ENCODE data around the gene USP32.
"Not testable (repeated sequence)": the region's sequence is repeated elsewhere in the genome, so short reads cannot be mapped to it uniquely, and the experiment has no call there.

USP32 gene

DNA sequence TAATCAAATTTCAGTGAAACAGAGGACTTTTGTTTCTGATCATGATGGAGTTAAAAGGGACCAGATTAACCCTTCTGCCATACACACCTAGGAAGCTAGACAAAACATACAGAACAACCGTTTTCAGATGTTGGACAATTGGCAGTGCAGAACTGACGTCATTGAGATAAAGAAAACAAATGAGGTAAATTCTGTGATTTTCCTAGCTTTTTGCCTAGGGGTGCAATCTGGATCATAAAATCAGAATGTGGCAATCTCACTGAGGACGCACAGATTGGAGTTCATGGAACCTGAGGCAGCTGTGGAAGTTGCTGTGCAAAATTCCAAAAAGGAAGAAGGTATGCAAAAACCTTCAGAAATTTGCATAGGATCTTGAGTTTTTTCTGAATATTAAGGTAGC is 15.0 kb upstream of the USP32 start:
- no peak for DNase-seq

DNA sequence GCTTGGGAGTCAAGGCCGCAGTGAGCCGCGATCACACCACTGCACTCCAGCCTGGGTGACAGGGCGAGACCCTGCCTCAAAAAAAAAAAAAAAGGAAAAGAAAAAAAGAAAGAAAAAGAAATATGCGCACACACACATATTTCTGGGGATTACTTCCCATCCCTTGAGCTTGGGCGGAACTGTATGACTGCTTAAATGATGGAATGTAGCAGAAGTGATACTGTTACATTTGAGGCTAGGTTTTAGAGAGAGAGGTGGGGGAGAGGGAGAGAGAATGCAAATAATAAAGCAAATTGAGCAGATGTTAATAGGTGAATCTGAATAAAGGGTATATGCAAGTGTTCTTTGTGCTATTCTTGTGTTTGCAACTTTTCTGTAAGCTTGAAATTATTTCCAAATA is 12.0 kb upstream of the USP32 start:
- no peak for DNase-seq

DNA sequence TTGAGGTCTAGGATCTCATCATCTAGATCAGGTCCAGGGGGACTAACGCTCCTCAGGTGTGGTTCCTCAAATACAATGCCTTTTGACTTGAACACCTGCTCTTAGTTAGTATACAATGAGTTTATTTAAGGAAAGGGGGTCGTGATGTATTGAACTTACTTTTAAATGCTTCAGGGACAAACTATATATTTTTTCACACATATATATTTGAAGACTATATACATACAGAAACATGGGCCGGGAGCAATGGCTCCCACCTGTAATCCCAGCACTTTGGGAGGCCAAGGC is 11.5 kb upstream of the USP32 start:
- DNase-seq, result no peak

DNA sequence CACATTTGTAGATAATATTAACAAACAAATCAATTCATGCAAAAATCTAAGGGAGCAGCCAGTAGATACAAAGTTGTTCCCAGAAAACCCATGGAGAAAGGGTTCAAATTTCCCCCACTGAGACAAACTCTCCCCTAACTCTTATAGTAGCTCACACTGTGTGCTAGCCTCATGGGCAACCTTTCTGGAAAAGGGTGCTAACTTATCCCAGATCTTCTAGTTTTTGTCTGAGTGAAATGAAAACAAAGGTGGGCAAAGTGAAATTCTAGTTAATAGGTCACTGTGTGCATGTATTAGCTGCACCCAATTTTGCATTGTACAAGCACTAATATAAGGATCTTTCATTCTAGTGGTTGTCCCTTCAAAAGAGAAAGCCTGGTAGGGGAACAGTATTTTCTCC is 9.9 kb upstream of the USP32 start:
- DNase-seq, result no peak

DNA sequence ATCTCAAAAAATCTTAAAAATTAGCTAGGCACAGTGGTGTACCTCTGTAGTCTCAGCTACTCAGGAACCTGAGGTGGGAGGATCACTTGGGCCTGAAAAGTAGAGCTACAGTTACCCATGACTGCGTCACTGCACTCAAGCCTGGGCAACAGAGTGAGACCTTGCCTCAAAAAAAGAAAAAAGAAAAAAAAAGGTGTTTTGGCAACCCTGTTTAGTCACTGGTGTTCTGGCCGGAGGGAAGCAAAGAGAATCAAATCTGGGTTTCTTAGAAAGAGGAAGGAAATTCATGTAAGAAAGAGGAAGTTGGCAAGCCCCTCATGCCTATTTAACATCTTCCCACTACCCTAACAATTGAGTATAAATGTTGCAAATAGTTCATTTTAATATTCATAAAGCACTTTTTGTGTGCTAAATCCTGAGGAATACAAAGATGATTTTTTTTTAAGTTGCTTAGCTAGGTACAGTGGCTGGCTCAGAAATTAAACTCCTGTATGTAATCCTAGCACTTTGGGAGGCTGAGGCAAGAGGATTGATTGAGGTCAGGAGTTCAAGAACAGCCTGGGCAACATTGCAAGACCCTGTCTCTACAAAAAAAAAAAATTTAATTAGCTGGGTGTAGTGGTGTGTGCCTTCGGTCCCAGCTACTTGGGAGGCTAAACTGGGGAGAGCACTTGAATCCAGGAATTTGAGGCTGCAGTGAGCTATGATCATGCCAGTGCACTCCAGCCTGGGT is 6.5 kb upstream of the USP32 start:
- no peak for DNase-seq

DNA sequence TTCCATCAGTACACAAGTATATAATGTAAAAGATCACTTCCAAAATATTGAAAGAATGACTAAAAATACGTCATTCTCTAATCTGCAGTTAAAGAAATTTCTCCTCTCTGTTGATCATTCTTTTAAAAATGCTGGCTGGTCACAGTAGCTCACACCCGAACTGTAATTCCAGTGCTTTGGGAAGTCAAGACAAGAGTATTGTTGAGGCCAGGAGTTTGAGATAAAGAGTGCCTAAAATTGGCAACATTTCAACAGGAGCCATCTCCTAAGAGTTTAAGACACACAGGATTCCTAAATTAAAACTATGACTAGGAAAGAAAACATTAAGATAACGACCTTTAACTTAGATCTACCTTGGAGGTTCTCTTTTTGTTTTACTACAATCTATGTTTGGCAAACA is 4.5 kb upstream of the USP32 start:
- DNase-seq, result no peak

DNA sequence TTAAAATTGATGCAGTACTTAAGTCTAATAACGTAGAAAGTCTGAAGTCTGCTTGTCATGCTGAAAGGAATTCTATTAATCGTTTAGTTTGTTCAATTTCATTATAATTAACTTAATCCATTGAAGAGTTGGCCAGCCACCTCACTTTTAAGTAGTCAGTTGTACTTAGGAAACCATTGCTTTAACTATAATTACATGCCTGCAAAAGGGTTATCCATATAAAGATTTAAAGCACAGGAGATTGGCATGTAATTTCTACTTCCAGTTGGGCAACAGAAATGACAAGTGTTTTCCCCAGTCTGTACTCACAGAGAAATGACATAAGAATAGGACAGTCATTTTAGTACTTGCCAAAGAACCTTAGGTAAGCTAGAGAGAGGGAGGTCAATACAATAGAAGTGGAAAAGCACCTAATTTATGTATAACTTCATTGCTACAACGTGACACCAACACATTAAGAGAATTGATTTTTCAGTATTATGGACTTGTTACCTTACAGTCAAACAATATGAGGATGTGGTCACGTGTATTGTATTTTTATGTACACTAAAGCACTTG is 3.7 kb upstream of the USP32 start:
- DNase-seq, result no peak

DNA sequence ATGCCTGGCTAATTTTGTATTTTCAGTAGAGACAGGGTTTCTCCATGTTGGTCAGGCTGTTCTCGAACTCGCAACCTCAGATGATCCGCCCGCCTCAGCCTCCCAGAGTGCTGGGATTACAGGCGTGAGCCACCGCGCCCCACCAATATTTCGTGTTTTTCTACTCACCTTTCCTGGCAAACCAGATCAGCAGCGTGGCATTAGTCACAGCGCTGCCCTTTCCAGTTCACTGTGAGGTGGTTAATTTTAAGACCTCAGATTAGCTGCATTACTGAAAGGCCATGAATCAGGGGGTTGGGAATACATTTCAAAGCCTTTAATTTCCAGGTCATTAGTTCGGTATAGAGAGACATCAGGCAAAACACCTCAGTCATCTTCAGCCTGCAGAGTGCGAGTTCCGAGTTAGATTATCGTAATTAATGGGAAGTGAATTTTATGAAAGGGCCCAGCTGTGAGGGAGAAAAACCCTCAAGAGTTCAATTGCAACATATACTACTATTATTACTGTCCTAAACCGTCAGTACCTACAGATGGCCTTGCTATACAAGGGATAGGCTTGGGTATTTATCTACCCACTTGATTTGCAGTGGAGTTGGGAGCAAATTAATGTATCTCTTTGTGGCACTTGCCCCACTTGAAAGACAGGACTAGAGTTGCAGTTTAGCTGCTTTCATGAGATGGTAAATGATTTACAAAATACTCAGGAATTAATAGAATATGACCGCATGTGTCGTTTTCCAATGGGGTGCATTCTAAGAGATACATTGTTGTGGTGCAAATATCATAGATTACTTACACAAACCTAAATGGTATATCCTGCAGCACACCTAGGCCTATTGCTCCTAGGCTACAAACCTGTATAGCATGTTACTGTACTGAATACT is 2.1 kb upstream of the USP32 start:
- no peak for DNase-seq

DNA sequence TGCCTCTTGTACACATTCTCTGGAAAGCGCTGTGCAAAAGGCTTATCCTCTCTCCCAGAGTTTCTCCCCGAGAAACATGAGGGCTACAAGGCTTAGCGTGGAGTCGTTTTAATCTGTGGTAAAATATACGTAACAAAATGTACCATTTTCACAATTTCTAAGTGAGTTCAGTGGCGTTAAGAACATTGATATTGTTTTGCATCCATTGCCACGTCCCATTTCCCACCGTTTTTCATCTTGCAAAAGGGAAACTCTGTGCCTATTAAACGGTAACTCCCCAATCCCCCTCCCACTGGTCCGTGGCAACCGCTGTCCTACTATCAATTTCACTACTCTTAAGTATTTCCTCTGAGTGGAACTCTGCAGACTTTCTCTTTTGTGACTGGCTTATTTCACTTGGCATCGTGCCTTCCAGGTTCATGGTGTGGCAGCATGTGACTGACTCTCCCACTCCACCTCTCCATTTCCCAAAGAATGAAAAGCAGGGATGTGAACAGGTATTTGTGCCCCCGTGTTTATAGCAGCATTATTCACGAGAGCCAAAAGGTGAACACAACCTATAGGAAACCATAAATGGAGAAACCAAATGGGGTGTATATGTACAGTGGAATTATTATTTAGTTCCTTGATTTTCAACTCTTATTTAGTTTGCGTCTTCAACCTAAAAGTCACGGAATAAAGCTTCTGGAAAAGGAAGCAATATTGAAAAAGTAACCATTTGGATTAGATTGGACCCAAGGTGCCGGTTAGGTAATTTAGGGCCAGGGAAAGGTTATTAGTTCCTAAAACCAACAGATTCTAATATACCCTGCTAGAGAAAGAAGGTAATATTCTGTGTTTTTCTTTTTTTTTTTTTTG is 1.1 kb upstream of the USP32 start:
- DNase-seq, result peak; percentile 32

DNA sequence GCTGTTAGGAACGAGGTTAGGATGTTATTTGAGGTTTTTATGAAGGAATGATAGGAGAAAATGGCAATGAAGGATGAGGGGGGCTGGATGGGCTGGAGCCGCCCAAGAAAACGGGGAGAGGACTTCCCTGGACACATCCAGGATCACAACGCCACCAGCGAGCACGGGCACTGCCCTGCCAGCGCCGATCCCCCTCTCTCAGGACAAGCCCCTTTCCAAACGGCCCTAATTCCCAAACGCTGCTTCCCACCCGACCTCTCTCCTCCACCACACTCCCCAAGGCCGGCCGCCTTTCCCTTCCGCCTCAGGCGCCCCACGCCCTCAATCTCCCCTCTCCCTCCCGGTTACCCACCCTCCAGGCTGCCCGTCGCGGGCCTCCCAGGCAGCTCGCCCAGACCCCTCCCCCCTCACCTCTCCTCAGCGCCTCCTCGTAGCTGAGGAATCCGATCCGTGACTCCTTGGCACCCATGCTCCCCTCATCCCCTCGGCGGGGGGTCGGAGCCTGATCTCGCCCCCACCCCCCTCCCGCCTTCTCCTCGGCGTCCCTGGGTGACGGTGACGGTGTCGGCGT is 377 bp downstream of the USP32 start:
- DNase-seq, result no peak

DNA sequence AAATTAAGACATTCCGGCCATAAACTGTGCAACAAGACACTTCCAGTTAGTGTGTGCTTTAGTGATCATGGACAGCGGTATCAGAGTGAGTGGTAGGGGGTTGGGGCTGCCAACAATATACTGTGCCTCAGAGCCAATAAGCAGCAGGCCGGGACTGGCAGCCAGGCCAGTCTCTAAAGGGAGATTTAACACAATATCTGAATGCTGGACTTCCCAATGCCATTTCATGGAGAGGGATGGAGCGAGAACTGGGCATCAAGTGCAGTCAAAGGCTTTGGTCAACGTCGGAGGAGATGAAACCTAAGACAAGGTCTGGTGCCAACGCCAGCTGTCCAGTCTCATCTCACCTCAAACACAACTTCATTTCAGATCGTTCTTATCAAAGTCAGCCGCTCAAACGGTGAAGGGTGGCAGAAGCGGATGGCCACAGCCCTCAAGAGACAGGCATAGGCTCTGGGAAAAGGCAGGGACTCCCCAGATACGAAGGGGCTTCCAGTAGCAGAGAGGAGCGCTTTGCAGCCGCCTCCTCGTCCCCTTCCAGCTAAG is 935 bp downstream of the USP32 start:
- no peak for DNase-seq

DNA sequence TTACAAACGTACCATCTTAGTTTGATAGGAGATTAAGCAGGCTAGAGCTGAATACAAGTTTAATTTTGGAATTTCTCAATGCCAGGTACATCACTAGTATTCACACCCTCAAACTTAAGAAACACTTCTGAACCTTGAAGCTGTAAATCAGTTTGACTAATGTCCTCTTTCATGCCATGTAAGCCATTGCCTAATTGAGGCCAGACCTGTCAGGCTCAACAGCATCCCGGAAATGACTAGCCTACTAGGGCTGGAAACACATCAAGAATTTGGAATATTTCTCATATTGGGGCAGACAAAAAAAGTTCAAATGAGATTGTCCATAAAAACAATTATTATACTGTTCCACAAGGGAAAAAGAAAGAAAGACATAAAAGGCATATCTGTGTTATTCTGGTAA is 1.7 kb downstream of the USP32 start:
- DNase-seq, result no peak

DNA sequence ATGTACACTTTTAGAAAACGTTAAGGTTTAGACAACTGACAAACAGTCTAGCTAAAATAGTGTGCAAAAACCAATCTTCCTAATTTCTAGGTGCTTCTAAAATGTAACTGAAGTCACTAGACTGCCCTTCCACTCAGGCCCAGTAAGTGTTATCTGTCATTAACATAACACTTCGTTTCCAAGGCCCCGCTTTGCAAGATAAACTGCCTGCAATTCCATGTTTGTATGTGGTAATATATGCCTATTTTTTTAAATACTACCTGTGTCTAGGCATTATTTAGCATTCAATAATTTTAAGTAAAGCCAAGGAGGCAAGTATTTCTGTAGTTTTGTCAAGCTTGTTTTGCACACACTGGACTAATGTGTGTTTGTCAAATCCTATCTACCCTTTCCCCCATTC is 3.2 kb downstream of the USP32 start:
- DNase-seq, result no peak

DNA sequence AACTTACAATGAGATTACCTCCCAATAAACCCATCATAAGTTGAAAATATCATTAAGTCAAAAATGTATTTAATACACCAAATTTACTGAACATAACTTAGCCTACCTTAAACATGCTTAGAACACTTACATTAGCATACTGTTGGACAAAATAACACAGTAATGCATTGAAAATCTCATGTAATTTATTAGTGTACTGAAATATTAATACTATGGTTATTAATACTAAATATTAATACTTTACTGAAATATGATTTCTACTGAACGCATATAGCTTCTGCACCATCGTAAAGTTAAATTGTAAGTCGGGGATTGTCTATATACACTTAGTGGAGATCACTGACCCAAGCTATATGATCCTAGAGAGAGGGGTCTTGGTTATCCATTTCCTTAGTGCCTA is 4.3 kb downstream of the USP32 start:
- no peak for DNase-seq

DNA sequence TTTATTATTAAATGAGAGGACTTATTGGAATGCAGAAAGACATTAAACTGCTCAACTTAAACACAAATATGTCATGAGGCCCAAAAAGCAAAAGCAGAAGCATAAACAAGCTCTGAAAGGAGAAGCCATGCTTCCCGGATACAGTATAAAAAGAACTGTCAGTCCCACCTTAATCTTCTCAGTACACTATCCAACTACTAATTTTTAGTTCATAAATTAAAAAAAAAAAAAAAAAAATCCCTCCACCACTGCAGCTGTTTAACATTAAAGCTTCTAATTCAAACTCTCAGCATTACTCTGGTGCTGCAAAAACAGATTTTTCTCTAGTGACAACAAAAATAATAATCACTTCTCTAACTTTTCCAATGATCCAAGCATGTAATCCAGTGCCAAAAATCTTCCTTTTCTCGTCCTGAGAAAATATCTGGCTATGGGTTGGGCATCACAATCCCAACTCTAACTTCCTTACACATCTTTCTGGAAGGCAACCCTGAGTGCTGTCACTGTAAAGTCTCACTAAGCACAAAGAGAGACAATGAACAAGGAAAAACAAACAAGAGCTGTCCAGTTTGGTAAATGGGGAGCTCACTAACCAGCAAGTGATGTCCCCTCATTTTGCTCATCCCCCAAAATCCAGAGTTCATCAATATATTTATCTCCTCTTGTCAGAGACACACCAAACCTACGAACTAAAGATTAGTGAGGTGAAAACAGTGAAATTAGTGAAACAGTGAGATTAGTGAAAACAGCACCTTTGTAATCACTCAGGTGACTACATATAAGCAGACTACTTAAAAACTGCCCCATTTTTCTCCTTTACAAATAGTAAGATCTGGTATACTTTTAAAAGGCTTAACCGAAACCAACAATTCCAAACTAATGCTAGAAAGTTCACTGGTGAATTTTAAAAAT is 5.5 kb downstream of the USP32 start:
- no peak for DNase-seq

DNA sequence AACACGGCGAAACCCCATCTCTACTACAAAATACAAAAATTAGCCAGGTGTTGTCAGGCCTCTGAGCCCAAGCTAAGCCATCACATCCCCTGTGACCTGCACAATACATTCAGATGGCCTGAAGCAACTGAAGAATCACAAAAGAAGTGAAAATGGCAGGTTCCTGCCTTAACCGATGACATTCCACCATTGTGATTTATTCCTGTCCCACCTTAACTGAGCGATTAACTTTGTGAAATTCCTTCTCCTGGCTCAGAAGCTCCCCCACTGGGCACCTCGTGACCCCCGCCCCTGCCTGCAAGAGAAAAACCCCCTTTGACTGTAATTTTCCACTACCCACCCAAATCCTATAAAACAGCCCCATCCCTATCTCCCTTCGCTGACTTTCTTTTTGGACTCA is 7.0 kb downstream of the USP32 start:
- DNase-seq, result not testable (repeated sequence)

DNA sequence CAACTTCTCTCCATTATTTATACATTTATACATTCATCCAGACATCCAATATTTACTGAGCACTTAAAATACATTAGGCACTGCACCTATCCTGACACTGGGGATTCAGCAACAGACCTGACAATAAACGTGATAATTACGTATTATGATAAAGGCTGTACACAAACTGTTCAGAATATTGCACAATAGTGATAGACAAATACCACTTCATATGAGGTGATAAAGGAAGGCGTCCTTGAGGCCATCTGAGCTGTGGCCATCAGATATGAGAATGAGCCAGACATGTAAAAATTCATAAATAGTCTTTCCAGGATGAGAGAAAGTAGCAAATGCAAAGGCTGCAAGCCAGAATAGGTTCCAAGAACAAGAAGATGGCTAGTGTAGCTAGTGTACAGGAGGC is 8.6 kb downstream of the USP32 start:
- DNase-seq, result no peak

DNA sequence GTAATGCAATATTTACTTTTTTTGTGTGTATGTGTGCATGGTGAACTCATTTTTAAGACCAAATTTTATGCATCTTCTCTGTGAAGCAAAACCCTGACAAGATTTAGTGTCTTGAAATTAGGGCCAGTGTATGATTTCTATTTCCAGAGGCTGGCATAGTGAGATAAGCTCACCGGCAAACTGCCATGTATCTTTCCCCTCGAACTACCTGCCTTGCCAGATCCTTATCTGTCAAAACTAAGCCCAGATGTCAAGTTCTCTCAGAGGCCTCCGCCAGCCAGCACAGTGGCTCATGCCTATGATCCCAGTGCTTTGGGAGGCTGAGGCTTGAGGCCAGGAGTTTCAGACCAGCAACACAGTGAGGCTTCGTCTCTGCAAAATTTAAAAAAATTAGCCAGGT is 10.0 kb downstream of the USP32 start:
- no peak for DNase-seq

DNA sequence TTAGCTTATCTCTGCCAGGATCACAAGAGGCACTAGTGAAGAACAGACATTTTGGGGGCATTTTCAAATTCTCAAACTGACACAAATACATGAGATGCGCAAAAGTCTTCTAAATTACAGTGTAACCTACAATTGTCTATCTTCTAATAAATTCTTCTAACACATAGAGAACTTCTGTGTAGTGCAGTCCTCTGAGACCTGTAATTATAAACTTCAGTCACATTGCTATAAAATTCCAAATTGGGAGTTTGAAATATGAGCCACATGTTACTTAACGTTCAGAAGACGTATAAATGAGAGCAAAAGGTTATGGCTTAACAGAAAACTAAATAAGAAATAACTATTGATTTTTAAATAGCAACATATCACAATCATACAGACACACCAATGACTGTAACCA is 12.5 kb downstream of the USP32 start:
- DNase-seq, result not testable (repeated sequence)

DNA sequence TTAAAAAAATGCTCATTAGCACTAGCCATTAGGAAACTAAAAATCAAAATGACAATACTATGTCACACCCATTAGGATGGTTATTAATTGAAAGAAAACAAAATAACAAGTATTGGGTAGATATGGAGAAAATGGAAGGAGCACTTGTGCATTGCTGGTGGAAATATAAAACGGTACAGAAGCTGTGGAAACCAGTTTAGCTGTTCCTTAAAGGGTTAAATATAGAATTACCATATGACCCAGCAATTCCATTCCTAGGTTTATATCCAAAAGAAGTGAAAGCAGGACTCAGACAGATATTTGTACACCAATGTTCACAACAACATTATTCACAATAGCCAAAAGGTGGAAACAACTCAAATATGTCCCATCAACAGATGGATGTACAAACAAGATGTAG is 13.7 kb downstream of the USP32 start:
- DNase-seq, result not testable (repeated sequence)

DNA sequence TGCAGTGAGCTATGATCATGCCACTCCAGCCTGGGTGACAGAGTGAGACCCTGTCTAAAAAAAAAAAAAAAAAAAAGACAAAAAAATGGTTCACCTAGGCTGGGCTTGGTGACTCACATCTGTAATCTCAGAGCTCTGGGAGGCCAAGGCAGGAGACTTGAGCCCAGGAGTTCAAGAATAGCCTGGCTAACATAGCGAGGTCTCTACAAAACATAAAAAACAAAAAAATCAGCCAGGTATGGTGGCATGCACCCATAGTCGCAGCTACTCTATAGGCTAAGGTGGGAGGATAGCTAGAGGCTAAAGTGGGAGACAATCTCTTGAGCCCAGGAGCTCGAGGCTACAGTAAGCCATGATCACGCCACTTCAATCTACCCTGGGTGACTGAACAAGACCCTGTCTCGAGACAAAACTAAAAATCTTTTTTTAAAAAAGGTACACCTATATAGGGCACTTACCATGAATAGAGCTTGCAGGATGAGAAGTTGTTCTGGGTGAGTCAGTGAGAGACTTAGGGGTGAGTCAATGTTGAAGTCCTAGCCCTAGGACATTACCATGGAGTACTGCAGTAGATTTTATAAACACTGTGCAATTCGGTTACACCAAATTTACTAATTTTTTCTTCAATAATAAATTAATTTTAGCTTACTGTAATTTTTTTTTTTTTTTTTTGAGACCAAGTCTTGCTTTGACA is 19.0 kb downstream of the USP32 start:
- no peak for DNase-seq

All from NCI-H187 treated with DMSO at 0.1 percent for 48 hours (cell line).